ENCODE measurements around the gene ARMC6.

DNA sequence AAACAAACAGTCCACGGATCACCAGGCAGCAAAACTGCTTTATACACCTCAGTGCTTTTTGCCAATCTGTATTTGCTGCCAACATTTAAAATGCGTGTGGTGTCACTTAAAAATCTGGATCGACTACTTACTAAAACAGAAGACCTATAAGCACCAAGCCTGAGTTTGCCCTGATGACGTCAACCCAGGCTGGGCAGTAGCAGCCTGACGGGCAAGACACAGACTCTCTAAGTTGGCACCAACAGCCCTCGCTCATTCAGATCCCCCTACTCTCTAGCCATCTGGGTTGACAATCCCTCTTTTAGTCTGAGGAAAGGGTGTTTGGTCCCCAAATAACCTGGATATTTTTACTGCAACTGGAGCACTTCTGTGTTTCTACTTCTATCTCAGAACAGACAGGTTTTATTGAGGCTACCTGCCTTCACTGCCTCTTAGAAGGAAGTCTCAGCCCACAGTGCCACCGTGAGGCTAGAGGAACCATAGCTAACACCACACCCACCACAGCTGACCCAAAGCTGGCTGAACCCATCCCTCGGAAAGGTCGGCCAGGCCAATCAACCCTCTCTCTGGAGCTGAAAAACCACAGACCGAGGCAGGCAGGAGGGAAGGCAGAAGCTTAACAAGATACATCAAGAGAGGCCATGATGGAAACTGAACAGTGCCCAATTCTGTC is 7.0 kb upstream of the ARMC6 start:
- no peak for TF ChIP-seq POLR2A (IDR thresholded peaks at IDR 0.05)
- TF ChIP-seq, protein P1, sequence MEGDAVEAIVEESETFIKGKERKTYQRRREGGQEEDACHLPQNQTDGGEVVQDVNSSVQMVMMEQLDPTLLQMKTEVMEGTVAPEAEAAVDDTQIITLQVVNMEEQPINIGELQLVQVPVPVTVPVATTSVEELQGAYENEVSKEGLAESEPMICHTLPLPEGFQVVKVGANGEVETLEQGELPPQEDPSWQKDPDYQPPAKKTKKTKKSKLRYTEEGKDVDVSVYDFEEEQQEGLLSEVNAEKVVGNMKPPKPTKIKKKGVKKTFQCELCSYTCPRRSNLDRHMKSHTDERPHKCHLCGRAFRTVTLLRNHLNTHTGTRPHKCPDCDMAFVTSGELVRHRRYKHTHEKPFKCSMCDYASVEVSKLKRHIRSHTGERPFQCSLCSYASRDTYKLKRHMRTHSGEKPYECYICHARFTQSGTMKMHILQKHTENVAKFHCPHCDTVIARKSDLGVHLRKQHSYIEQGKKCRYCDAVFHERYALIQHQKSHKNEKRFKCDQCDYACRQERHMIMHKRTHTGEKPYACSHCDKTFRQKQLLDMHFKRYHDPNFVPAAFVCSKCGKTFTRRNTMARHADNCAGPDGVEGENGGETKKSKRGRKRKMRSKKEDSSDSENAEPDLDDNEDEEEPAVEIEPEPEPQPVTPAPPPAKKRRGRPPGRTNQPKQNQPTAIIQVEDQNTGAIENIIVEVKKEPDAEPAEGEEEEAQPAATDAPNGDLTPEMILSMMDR (IDR thresholded peaks at IDR 0.05) = no peak
